ENCODE measurements around the gene DPEP2.

- TF ChIP-seq CTCF (IDR thresholded peaks at IDR 0.05; ENCODE audit: low read length) (no peak), EZH2phosphoT487 (IDR thresholded peaks at IDR 0.05; ENCODE audit: low read length) (no peak), EZH2 (optimal IDR thresholded peaks at IDR 0.05; ENCODE audit: low read depth, low read length) (no peak)
Measured at GRCh38 chr16:67995423-67995822, 3.9 kb downstream of the DPEP2 start.
